Measurements from ENCODE around the gene RNF6. TPM values are rescaled to one million over a fixed set of nuclear protein-coding genes. Genes with fewer than 3 reads are reported as not detected.

RNF6 gene
- polyA plus RNA-seq, 1 of the 3 experiments (the other 2 are of a cell fraction), result 13.8 TPM

DNA sequence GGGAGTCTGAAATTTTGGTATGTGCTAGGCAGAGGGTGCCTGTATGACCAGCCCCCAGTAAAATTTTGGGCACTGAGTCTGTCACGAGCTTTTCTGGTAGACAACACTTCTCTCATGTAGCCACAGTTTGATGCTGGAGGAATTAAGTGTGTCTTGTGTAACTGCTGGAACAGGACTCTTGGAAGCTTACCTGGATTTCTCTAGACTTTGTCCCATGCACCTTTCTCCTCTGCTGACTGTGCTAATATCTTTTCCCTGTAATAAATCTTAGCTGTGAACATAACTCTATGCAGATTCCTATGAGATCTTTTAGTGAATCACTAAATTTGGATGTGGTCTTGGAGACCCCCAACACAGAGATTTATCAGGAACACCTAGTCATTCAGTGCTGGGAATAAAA lies 13.8 kb downstream of the RNF6 start:
- no peak overlapping the region for H3K9ac ChIP-seq
- peaks cover 9% of the 10 kb centered on the region for H3F3A ChIP-seq (replicated peaks; ENCODE audit: insufficient read depth)
- 100% methylated on average over 1 of the region's 1 CpG for WGBS (ENCODE audit: low lambda C conversion rate)
- H3K79me2 ChIP-seq (ENCODE audit: insufficient read depth), result no peaks in the 10 kb centered on the region
- no peaks in the 10 kb centered on the region for H3K9me2 ChIP-seq
- H3K9me3 ChIP-seq, result no peaks in the 10 kb centered on the region
- TF ChIP-seq NFIC (IDR thresholded peaks at IDR 0.05; ENCODE audit: borderline replicate concordance) (no peak), RFX5 (IDR thresholded peaks at IDR 0.05; ENCODE audit: low read length) (no peak), EZH2phosphoT487 (IDR thresholded peaks at IDR 0.05; ENCODE audit: borderline replicate concordance, low read depth) (no peak), SIN3A (IDR thresholded peaks at IDR 0.05; ENCODE audit: borderline replicate concordance, low read depth, low read length) (no peak), GABPA (IDR thresholded peaks at IDR 0.05; ENCODE audit: low read depth) (no peak), TAF1 (IDR thresholded peaks at IDR 0.05; ENCODE audit: borderline replicate concordance, low read depth, low read length) (no peak), YY1 (IDR thresholded peaks at IDR 0.05; ENCODE audit: low read depth) (no peak), MEF2A (IDR thresholded peaks at IDR 0.05; ENCODE audit: borderline replicate concordance, low read depth) (no peak)
- TF ChIP-seq, protein P1, sequence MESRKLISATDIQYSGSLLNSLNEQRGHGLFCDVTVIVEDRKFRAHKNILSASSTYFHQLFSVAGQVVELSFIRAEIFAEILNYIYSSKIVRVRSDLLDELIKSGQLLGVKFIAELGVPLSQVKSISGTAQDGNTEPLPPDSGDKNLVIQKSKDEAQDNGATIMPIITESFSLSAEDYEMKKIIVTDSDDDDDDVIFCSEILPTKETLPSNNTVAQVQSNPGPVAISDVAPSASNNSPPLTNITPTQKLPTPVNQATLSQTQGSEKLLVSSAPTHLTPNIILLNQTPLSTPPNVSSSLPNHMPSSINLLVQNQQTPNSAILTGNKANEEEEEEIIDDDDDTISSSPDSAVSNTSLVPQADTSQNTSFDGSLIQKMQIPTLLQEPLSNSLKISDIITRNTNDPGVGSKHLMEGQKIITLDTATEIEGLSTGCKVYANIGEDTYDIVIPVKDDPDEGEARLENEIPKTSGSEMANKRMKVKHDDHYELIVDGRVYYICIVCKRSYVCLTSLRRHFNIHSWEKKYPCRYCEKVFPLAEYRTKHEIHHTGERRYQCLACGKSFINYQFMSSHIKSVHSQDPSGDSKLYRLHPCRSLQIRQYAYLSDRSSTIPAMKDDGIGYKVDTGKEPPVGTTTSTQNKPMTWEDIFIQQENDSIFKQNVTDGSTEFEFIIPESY (IDR thresholded peaks at IDR 0.05; ENCODE audit: borderline replicate concordance, low read depth), result no peak
- TF ChIP-seq, protein P2, sequence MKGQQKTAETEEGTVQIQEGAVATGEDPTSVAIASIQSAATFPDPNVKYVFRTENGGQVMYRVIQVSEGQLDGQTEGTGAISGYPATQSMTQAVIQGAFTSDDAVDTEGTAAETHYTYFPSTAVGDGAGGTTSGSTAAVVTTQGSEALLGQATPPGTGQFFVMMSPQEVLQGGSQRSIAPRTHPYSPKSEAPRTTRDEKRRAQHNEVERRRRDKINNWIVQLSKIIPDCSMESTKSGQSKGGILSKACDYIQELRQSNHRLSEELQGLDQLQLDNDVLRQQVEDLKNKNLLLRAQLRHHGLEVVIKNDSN (IDR thresholded peaks at IDR 0.05; ENCODE audit: borderline replicate concordance, low read depth), result no peak
- H3K27me3 ChIP-seq (ENCODE audit: insufficient read depth), result no peaks in the 10 kb centered on the region
- H3K4me1 ChIP-seq (ENCODE audit: control insufficient read depth in 1 of 2, insufficient read depth in 2 of 2, low read depth in 1 of 2, low read length in 1 of 2), result no peaks in the 10 kb centered on the region; a peak in 1 of 4 replicates
- peaks cover 45 to 59% of the 10 kb centered on the region in 2 experiments for H3K36me3 ChIP-seq (replicated peaks in 1 of 2; ENCODE audit: control insufficient read depth in 1 of 2, insufficient read depth in 2 of 2, low read length in 1 of 2)
- CTCF ChIA-PET, result interaction anchor here (1.2 kb wide), 1 partner anchor 288 kb away, joined by 3 read pairs; no protein-coding TSS in a partner anchor
- H3K4me3 ChIP-seq (ENCODE audit: low read depth in 2 of 2, low read length in 1 of 2), result no peak overlapping the region
- POLR2A ChIA-PET, result no interaction called here
- DNase-seq, result no peak
- H2AFZ ChIP-seq (ENCODE audit: low read depth), result no peak overlapping the region
- no peak overlapping the region for H3K27ac ChIP-seq (ENCODE audit: low read depth in 2 of 2, low read length in 1 of 2)
- H4K20me1 ChIP-seq (ENCODE audit: insufficient read depth), result no peaks in the 10 kb centered on the region
- no peak overlapping the region for H3K4me2 ChIP-seq

DNA sequence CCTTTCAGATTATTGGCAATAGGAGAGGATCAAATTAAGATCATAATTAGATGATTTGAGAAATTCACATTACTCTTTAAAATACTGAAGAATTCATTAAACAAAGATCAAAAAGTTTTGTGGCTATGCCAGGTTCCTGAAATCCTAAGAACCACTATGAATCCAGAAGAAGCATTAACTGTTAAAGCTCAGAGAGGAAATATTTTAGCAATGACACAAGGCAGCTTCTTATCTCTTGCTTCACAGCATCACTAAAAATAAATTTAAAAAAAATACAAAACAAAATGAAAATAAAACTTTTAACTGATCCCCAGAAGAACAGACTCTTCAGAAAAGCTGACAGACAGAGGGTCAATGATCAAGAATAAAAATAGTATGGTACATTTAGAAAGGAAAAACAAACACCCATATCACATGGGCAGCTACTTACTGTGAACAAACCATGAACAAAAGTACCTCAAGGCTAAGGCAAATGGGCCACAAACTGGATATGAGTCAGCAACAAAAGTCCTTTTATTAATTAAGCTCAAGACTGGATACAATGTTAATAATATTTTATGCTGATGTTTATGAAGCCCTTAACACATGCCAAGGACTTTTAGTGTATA lies 19.6 kb downstream of the RNF6 start:
- Histone ChIP-seq H3K9me3 (no peaks in the 10 kb centered on the region), H3K36me3 (replicated peaks in 1 of 2; ENCODE audit: control insufficient read depth in 1 of 2, insufficient read depth in 2 of 2, low read length in 1 of 2) (peaks cover 6 to 8% of the 10 kb centered on the region in 2 experiments), H2AFZ (ENCODE audit: low read depth) (peak overlapping the region; percentile 59; the same call in 1 of the 2 replicates), H3K4me2 (peak overlapping the region; percentile 30), H3K27me3 (ENCODE audit: insufficient read depth) (no peaks in the 10 kb centered on the region), H3F3A (replicated peaks; ENCODE audit: insufficient read depth) (peaks cover 18% of the 10 kb centered on the region), H3K27ac (ENCODE audit: low read depth in 2 of 2, low read length in 1 of 2) (peak overlapping the region in 1 of 2 experiments; percentile 64; a peak in 3 of 4 replicates), H3K79me2 (ENCODE audit: insufficient read depth) (no peaks in the 10 kb centered on the region), H4K20me1 (ENCODE audit: insufficient read depth) (no peaks in the 10 kb centered on the region), H3K9ac (no peak overlapping the region), H3K4me3 (ENCODE audit: low read depth in 2 of 2, low read length in 1 of 2) (no peak overlapping the region), H3K9me2 (no peaks in the 10 kb centered on the region), H3K4me1 (ENCODE audit: control insufficient read depth in 1 of 2, insufficient read depth in 2 of 2, low read depth in 1 of 2, low read length in 1 of 2) (peaks cover 0 to 18% of the 10 kb centered on the region in 2 experiments; a peak in 1 of 4 replicates)
- ChIA-PET CTCF (interaction anchor here (0.6 to 2.4 kb wide), 3 partner anchors 17 to 496 kb away, joined by 3 to 10 read pairs (median 4); no protein-coding TSS in a partner anchor), POLR2A (no interaction called here)
- DNase-seq, result no peak
- TF ChIP-seq, protein P3, sequence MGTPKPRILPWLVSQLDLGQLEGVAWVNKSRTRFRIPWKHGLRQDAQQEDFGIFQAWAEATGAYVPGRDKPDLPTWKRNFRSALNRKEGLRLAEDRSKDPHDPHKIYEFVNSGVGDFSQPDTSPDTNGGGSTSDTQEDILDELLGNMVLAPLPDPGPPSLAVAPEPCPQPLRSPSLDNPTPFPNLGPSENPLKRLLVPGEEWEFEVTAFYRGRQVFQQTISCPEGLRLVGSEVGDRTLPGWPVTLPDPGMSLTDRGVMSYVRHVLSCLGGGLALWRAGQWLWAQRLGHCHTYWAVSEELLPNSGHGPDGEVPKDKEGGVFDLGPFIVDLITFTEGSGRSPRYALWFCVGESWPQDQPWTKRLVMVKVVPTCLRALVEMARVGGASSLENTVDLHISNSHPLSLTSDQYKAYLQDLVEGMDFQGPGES (IDR thresholded peaks at IDR 0.05; ENCODE audit: low read depth, low read length), result no peak
- no peak for TF ChIP-seq TAF1 (IDR thresholded peaks at IDR 0.05; ENCODE audit: borderline replicate concordance, low read depth, low read length)
- no peak for TF ChIP-seq FOXJ3 (CRISPR knock-in tag; IDR thresholded peaks at IDR 0.05)
- TF ChIP-seq TEAD4 (IDR thresholded peaks at IDR 0.05; ENCODE audit: borderline replicate concordance, insufficient read depth), result no peak
- TF ChIP-seq CHD2 (IDR thresholded peaks at IDR 0.05; ENCODE audit: low read length, partially characterized antibody), result no peak
- no peak for TF ChIP-seq MEF2A (IDR thresholded peaks at IDR 0.05; ENCODE audit: borderline replicate concordance, low read depth)
- TF ChIP-seq SMC3 (IDR thresholded peaks at IDR 0.05; ENCODE audit: low read depth, low read length), result no peak
- TF ChIP-seq EZH2phosphoT487 (IDR thresholded peaks at IDR 0.05; ENCODE audit: borderline replicate concordance, low read depth), result no peak
- peak; percentile 13; the same call in 1 of the 2 replicates for TF ChIP-seq JUND (IDR thresholded peaks at IDR 0.05)
- 0 out of 2 replicates have a peak, but pooled peaks have one; percentile 4 for TF ChIP-seq TCF12 (IDR thresholded peaks at IDR 0.05)
- TF ChIP-seq EP300 (IDR thresholded peaks at IDR 0.05; ENCODE audit: borderline replicate concordance in 1 of 2, low read depth in 1 of 2, low read length in 1 of 2), result no peak; a peak in 1 of 4 replicates
- no peak for TF ChIP-seq RCOR1 (IDR thresholded peaks at IDR 0.05; ENCODE audit: low read length)
- TF ChIP-seq GATA2 (CRISPR knock-in tag; IDR thresholded peaks at IDR 0.05), result no peak
- TF ChIP-seq FOSL2 (IDR thresholded peaks at IDR 0.05; ENCODE audit: borderline replicate concordance, low read depth), result peak; percentile 19; the same call in 1 of the 2 replicates
- no peak for TF ChIP-seq NRF1 (IDR thresholded peaks at IDR 0.05; ENCODE audit: low read depth, low read length)
